DOHH2 (cell line): ENCODE results near the gene CAMK2D.

Source experiments
- EZH2phosphoT487 ChIP-seq: fragments of 200-600 bp; sonication (generic); IDR thresholded peaks from 2 replicates; pipeline ENCODE4 v1.6.1; 2017; ENCODE audit warnings: borderline replicate concordance, mild to moderate bottlenecking, antibody characterized with exemption, low read length, moderate library complexity, mixed read lengths
- TF ChIP-seq, protein P1 (sequence below): fragments of 200-600 bp; sonication (generic); IDR thresholded peaks from one replicate; pipeline ENCODE4 v1.5.1; 2014; ENCODE audit warnings: antibody characterized with exemption, mild to moderate bottlenecking, low read depth, low read length; ENCODE audit not compliant: poor library complexity, severe bottlenecking

DNA sequence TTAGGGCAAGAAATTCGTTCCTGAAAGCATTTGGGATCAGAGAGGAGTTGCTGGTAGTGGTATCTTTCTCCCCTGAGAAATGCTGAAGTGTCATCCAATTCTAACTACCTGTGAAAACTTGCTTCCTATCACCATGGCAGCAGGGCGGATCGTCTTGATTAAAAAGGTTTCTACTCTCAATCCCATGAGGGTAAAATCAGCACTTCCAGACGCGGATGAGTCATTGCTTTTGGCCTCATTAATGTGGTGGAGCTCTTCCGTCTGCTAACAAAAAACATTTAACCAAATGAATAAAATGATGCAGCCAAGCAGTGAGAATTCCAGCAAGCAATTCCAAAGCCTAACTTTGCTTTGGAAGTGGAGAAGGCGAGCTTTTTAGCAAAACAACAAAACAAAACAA lies 325.6 kb downstream of the CAMK2D start:
- TF ChIP-seq, protein P1, sequence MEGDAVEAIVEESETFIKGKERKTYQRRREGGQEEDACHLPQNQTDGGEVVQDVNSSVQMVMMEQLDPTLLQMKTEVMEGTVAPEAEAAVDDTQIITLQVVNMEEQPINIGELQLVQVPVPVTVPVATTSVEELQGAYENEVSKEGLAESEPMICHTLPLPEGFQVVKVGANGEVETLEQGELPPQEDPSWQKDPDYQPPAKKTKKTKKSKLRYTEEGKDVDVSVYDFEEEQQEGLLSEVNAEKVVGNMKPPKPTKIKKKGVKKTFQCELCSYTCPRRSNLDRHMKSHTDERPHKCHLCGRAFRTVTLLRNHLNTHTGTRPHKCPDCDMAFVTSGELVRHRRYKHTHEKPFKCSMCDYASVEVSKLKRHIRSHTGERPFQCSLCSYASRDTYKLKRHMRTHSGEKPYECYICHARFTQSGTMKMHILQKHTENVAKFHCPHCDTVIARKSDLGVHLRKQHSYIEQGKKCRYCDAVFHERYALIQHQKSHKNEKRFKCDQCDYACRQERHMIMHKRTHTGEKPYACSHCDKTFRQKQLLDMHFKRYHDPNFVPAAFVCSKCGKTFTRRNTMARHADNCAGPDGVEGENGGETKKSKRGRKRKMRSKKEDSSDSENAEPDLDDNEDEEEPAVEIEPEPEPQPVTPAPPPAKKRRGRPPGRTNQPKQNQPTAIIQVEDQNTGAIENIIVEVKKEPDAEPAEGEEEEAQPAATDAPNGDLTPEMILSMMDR = no peak
- TF ChIP-seq EZH2phosphoT487 = no peak
